Neural progenitor cell (in vitro differentiated cells): Measurements from ENCODE around the gene IKBKE. TPM values are rescaled to one million over a fixed set of nuclear protein-coding genes. Genes with fewer than 3 reads are reported as not detected.

ENCODE experiments used
- DNase-seq: peaks from one replicate; pipeline ENCODE4 v3.0.0-alpha.2; 2016; ENCODE audit warnings: low spot score
- H2AFZ ChIP-seq: fragments of 200-600 bp; sonication (generic); replicated peaks from 2 replicates; pipeline ENCODE4 v1.6.1; 2016; ENCODE audit warnings: antibody characterized with exemption
- H3F3A ChIP-seq: fragments of 200-600 bp; sonication (generic); 2 replicates; pipeline ENCODE4 v1.6.1; 2016; ENCODE audit warnings: antibody characterized with exemption, low read depth
- H3K27ac ChIP-seq: fragments of 200-600 bp; sonication (generic); 2 replicates; pipeline ENCODE4 v1.5.1; 2016; ENCODE audit warnings: mild to moderate bottlenecking
- H3K27me3 ChIP-seq: fragments of 200-600 bp; sonication (generic); 2 replicates; pipeline ENCODE4 v1.6.1; 2016; ENCODE audit warnings: mild to moderate bottlenecking, moderate library complexity
- H3K36me3 ChIP-seq: fragments of 200-600 bp; sonication (generic); 2 replicates; pipeline ENCODE4 v1.5.1; 2016
- H3K4me1 ChIP-seq: fragments of 200-600 bp; sonication (generic); 2 replicates; pipeline ENCODE4 v1.6.1; 2016; ENCODE audit warnings: mixed run types
- H3K4me2 ChIP-seq: fragments of 200-600 bp; sonication (generic); 2 replicates; pipeline ENCODE4 v1.6.1; 2016
- H3K4me3 ChIP-seq: fragments of 200-600 bp; sonication (generic); 2 replicates; pipeline ENCODE4 v1.5.1; 2016
- H3K79me2 ChIP-seq: fragments of 200-600 bp; sonication (generic); 2 replicates; pipeline ENCODE4 v1.6.1; 2016; ENCODE audit warnings: low read depth
- H3K9ac ChIP-seq: fragments of 200-600 bp; sonication (generic); 2 replicates; pipeline ENCODE4 v1.6.1; 2016
- H3K9me3 ChIP-seq: fragments of 200-600 bp; sonication (generic); 2 replicates; pipeline ENCODE4 v1.5.1; 2016; ENCODE audit warnings: low read depth
- H4K20me1 ChIP-seq: fragments of 200-600 bp; sonication (generic); 2 replicates; pipeline ENCODE4 v1.6.1; 2016; ENCODE audit warnings: low read depth
- H3K27ac Mint-ChIP-seq: 3 replicates; pipeline ENCODE4 v1.8.0; 2021; ENCODE audit warnings: mixed read lengths
- H3K27me3 Mint-ChIP-seq: 2 replicates; pipeline ENCODE4 v1.8.0; 2022; ENCODE audit warnings: low read depth, mild to moderate bottlenecking, inconsistent platforms, moderate library complexity, mixed read lengths; ENCODE audit not compliant: insufficient read depth
- H3K36me3 Mint-ChIP-seq: 3 replicates; pipeline ENCODE4 v1.8.0; 2021; ENCODE audit warnings: mixed read lengths
- H3K4me1 Mint-ChIP-seq: 3 replicates; pipeline ENCODE4 v1.8.0; 2021; ENCODE audit warnings: mixed read lengths
- H3K4me3 Mint-ChIP-seq: 3 replicates; pipeline ENCODE4 v1.8.0; 2021; ENCODE audit warnings: mild to moderate bottlenecking, moderate library complexity, mixed read lengths
- H3K9me3 Mint-ChIP-seq: 3 replicates; pipeline ENCODE4 v1.8.0; 2020; ENCODE audit warnings: mixed read lengths
- EZH2 ChIP-seq: fragments of 200-600 bp; sonication (generic); IDR thresholded peaks from 2 replicates; pipeline ENCODE4 v1.6.1; 2017; ENCODE audit warnings: antibody characterized with exemption, mild to moderate bottlenecking, moderate library complexity
- EZH2phosphoT487 ChIP-seq: fragments of 200-600 bp; sonication (generic); IDR thresholded peaks from 2 replicates; pipeline ENCODE4 v1.6.1; 2017; ENCODE audit warnings: antibody characterized with exemption
- total RNA-seq: library from RNA; depleted of rRNA; stranded (reverse); fragments of >200 nt; gene quantifications from 2 replicates; pipeline ENCODE4 v1.2.3, GENCODE V29; 2015; ENCODE audit warnings: low replicate concordance
- TF ChIP-seq, protein P1 (sequence below): fragments of 200-600 bp; sonication (generic); IDR thresholded peaks from 2 replicates; pipeline ENCODE4 v1.5.1; 2017; ENCODE audit warnings: antibody characterized with exemption, mild to moderate bottlenecking

The IKBKE gene
- total RNA-seq, 1 donor from 2014 or later, result 0.26 TPM

DNA sequence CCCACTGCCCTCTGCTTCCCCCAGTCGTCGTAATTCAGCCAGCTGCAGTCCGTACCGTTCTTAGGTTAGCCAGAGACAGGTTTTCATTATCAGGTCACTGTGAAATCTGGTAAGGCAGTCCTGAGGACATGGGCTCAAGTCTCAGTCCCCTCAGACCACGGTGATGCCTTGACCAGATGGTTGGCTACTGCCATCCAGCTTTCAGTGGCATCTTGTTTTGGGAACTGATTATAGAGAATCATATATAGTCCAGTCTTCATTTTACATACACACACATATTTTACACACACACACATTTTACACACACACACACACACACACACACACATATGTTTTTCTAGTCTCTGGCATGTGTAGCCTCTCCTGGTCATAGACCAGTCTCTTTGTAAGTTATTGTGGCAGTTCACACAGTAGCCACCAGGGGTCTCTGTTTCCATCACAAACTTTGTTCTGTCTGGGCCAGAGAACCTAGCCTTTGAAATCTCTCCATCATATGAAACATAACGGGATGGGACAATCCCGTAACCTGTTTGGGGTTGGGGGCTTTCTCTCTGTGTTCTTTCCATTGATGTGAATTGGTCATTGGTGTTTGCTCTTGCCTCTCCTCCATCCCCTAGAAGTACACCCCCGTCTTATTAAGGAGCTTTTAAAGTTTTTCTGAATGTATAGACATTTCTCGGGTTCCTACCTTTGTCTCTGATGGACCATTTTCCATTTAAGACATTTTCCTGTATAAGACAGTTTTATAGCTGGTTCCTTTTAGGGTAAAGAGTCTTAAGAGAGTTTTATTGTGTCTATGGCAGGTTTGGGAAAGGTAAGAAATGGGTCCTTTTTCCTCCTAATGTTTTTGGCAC lies 8.4 kb upstream of the IKBKE start:
- Mint-ChIP-seq H3K36me3 (peaks cover 45% of the 10 kb centered on the region), H3K9me3 (no peaks in the 10 kb centered on the region)
- no peaks in the 10 kb centered on the region for H3K36me3 ChIP-seq

DNA sequence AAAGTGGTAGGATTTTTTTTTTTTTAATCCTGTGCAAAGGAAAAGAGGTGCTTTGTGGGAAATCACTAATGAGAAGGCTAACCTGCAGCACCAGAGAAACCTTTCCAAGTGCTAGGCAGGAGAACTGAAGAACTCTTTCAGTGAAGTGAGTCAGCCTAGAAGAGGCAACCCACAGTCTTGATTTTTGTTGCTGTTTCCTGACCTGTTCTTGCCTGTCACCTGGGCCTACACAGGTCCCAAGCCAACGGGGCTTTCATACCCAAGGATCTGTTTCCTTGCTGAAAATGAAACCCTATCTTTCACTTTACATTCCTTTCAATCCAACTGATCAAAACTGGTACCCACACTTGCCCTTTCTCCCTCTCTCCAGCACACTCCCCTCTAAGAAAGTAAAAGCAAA lies 7.1 kb upstream of the IKBKE start:
- no peaks in the 10 kb centered on the region for H3K9me3 Mint-ChIP-seq
- no peaks in the 10 kb centered on the region for H3K36me3 ChIP-seq
- no peak overlapping the region for H3K4me3 ChIP-seq

More for the DNA sequence above, 8.4 kb upstream of the IKBKE start:
- TF ChIP-seq EZH2phosphoT487 (no peak), EZH2 (no peak)
- TF ChIP-seq, protein P1, sequence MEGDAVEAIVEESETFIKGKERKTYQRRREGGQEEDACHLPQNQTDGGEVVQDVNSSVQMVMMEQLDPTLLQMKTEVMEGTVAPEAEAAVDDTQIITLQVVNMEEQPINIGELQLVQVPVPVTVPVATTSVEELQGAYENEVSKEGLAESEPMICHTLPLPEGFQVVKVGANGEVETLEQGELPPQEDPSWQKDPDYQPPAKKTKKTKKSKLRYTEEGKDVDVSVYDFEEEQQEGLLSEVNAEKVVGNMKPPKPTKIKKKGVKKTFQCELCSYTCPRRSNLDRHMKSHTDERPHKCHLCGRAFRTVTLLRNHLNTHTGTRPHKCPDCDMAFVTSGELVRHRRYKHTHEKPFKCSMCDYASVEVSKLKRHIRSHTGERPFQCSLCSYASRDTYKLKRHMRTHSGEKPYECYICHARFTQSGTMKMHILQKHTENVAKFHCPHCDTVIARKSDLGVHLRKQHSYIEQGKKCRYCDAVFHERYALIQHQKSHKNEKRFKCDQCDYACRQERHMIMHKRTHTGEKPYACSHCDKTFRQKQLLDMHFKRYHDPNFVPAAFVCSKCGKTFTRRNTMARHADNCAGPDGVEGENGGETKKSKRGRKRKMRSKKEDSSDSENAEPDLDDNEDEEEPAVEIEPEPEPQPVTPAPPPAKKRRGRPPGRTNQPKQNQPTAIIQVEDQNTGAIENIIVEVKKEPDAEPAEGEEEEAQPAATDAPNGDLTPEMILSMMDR, result peak; percentile 86
- H3K9me3 ChIP-seq, result no peaks in the 10 kb centered on the region
- peak overlapping the region; percentile 24 for H3K4me3 Mint-ChIP-seq
- DNase-seq, result peak; percentile 78
- H3K9ac ChIP-seq, result no peak overlapping the region
- no peaks in the 10 kb centered on the region for H3K27me3 ChIP-seq
- H3K27ac Mint-ChIP-seq, result no peak overlapping the region
- H3K79me2 ChIP-seq, result no peaks in the 10 kb centered on the region
- no peak overlapping the region for H3K4me3 ChIP-seq
- H2AFZ ChIP-seq, result no peak overlapping the region
- H3K27ac ChIP-seq, result no peak overlapping the region
- no peaks in the 10 kb centered on the region for H4K20me1 ChIP-seq
- peaks cover 7% of the 10 kb centered on the region for H3F3A ChIP-seq
- H3K4me1 Mint-ChIP-seq, result peaks cover 23% of the 10 kb centered on the region
- no peaks in the 10 kb centered on the region for H3K4me1 ChIP-seq
- H3K27me3 Mint-ChIP-seq, result peaks cover 2% of the 10 kb centered on the region
- no peak overlapping the region for H3K4me2 ChIP-seq

DNA sequence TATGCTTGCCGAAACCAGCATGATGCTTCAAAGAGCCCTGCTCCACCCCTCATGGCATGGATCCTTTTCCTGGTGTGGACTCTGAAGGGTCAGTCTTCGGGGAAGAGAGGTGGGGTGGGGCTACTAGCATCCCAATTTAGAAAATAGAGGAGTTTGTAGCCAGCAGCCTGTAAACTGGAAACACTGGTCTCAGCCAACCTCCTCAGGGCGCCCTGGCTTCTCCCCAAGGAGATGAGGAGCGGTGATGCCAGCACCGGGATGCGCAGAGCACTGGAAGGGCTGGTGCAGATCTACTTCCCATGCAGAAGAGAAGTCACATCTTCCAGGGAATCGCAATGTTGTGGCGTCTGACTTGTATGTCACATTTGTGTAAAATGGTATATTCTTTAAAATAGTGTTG lies 6.4 kb upstream of the IKBKE start:
- Histone ChIP-seq H3K36me3 (no peaks in the 10 kb centered on the region), H3K4me3 (no peak overlapping the region), H3K4me1 (no peaks in the 10 kb centered on the region), H2AFZ (no peak overlapping the region), H3K79me2 (no peaks in the 10 kb centered on the region), H3K9ac (no peak overlapping the region), H3F3A (peaks cover 7% of the 10 kb centered on the region), H4K20me1 (no peaks in the 10 kb centered on the region), H3K27me3 (no peaks in the 10 kb centered on the region), H3K9me3 (no peaks in the 10 kb centered on the region), H3K27ac (no peak overlapping the region), H3K4me2 (no peak overlapping the region)
- DNase-seq, result no peak
- H3K9me3 Mint-ChIP-seq, result no peaks in the 10 kb centered on the region
- no peak overlapping the region for H3K27ac Mint-ChIP-seq
- peaks cover 35% of the 10 kb centered on the region for H3K4me1 Mint-ChIP-seq
- TF ChIP-seq EZH2, result no peak
- TF ChIP-seq, protein P1, result no peak
- no peak for TF ChIP-seq EZH2phosphoT487
- no peak overlapping the region for H3K4me3 Mint-ChIP-seq
- peaks cover 2% of the 10 kb centered on the region for H3K27me3 Mint-ChIP-seq
- peaks cover 30% of the 10 kb centered on the region for H3K36me3 Mint-ChIP-seq

More for the DNA sequence above, 7.1 kb upstream of the IKBKE start:
- peaks cover 2% of the 10 kb centered on the region for H3K27me3 Mint-ChIP-seq
- peaks cover 38% of the 10 kb centered on the region for H3K36me3 Mint-ChIP-seq
- no peaks in the 10 kb centered on the region for H3K4me1 ChIP-seq
- no peak overlapping the region for H3K9ac ChIP-seq
- H3K27ac Mint-ChIP-seq, result no peak overlapping the region
- no peak overlapping the region for H2AFZ ChIP-seq
- H3K79me2 ChIP-seq, result no peaks in the 10 kb centered on the region
- peaks cover 7% of the 10 kb centered on the region for H3F3A ChIP-seq
- no peaks in the 10 kb centered on the region for H4K20me1 ChIP-seq
- DNase-seq, result no peak
- no peak overlapping the region for H3K4me3 Mint-ChIP-seq
- TF ChIP-seq EZH2, result no peak
- TF ChIP-seq, protein P1, result no peak
- no peak for TF ChIP-seq EZH2phosphoT487
- no peaks in the 10 kb centered on the region for H3K27me3 ChIP-seq
- no peaks in the 10 kb centered on the region for H3K9me3 ChIP-seq
- no peak overlapping the region for H3K4me2 ChIP-seq
- peaks cover 29% of the 10 kb centered on the region for H3K4me1 Mint-ChIP-seq
- H3K27ac ChIP-seq, result no peak overlapping the region
